Activated naive CD8-positive, alpha-beta T cell treated with anti-CD3 and anti-CD28 coated beads, Interleukin-2, amount 50 U/mL, for 16 hours (primary cell): ENCODE data around the gene HCRT.
"Not testable (repeated sequence)": the region's sequence is repeated elsewhere in the genome, so short reads cannot be mapped to it uniquely, and the experiment has no call there.

ENCODE experiments used
- DNase-seq: peaks from one replicate; pipeline ENCODE4 v3.0.0-alpha.2; 2020; ENCODE audit warnings: low read depth, low spot score

The HCRT gene

GRCh38 chr17:42180411-42180921, 4.8 kb downstream of the HCRT start:
- DNase-seq, result no peak

GRCh38 chr17:42179911-42180410, 5.3 kb downstream of the HCRT start:
- DNase-seq, result no peak

- DNase-seq, result no peak
Measured at GRCh38 chr17:42179335-42179734, 5.9 kb downstream of the HCRT start.

GRCh38 chr17:42178817-42179216, 6.4 kb downstream of the HCRT start:
- DNase-seq, result no peak

GRCh38 chr17:42177684-42178083, 7.6 kb downstream of the HCRT start:
- no peak for DNase-seq

GRCh38 chr17:42174126-42174783, 11.0 kb downstream of the HCRT start:
- DNase-seq, result no peak

- no peak for DNase-seq
Measured at GRCh38 chr17:42171831-42172230, 13.4 kb downstream of the HCRT start.

- DNase-seq, result no peak
Measured at GRCh38 chr17:42169351-42169750, 15.9 kb downstream of the HCRT start.

GRCh38 chr17:42167807-42168206, 17.4 kb downstream of the HCRT start:
- no peak for DNase-seq

GRCh38 chr17:42166196-42166763, 19.0 kb downstream of the HCRT start:
- DNase-seq, result no peak

- DNase-seq, result no peak
Measured at GRCh38 chr17:42165751-42166150, 19.5 kb downstream of the HCRT start.

GRCh38 chr17:42163696-42164407, 21.4 kb downstream of the HCRT start:
- no peak for DNase-seq

- DNase-seq, result no peak
Measured at GRCh38 chr17:42163113-42163512, 22.1 kb downstream of the HCRT start.

GRCh38 chr17:42160531-42160910, 24.7 kb downstream of the HCRT start:
- no peak for DNase-seq

GRCh38 chr17:42159796-42160530, 25.3 kb downstream of the HCRT start:
- DNase-seq, result no peak

- DNase-seq, result no peak
Measured at GRCh38 chr17:42155614-42156045, 29.6 kb downstream of the HCRT start.

GRCh38 chr17:42153919-42154742, 31.1 kb downstream of the HCRT start:
- no peak for DNase-seq

GRCh38 chr17:42146911-42147607, 38.2 kb downstream of the HCRT start:
- DNase-seq, result no peak

- not testable (repeated sequence) for DNase-seq
Measured at GRCh38 chr17:42143138-42143537, 42.1 kb downstream of the HCRT start.

- no peak for DNase-seq
Measured at GRCh38 chr17:42142371-42142896, 42.8 kb downstream of the HCRT start.
